Fibroblast of villous mesenchyme (primary cell): ENCODE results near the gene ARHGAP28. TPM values are rescaled to one million over a fixed set of nuclear protein-coding genes. Genes with fewer than 3 reads are reported as not detected.

Source experiments
- DNase-seq: peaks from one replicate; pipeline ENCODE4 v3.0.0-alpha.2; 2010; ENCODE audit warnings: low read depth
- H3K4me3 ChIP-seq: 2 replicates; pipeline ENCODE4 v1.5.1; 2011; ENCODE audit warnings: low read depth, mild to moderate bottlenecking, low read length
- total RNA-seq: library from RNA; depleted of rRNA; stranded (reverse); fragments of >200 nt; gene quantifications from 2 replicates; pipeline ENCODE4 v1.2.3, GENCODE V29; 2012
- TF ChIP-seq, protein P1 (sequence below): IDR thresholded peaks from 2 replicates; pipeline ENCODE4 v1.5.1; 2012; ENCODE audit warnings: low read depth, mild to moderate bottlenecking, low read length; ENCODE audit not compliant: insufficient read depth

The ARHGAP28 gene
- total RNA-seq, 1 donor, result 6.0 TPM

DNA sequence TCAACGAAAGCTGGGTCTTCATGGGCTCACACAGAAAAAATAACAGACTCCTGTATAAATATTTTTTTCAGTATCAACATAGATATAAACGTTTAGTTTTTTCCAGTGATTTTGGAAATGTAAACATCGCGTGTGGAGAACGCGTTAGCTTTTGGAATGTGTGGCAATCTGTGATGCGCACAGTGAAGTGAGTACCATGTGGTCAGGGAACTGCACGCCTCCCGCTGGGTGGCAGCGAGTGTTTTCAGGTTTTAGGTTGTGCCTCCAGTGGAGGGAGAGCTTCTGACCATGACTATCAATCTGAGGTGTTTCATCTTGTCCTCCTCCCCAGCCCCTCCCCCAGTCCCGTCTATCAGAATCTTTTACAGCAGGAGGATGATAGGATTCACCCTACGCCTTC, 127.8 kb downstream of the ARHGAP28 start:
- H3K4me3 ChIP-seq, result no peak overlapping the region
- peak; percentile 13 for DNase-seq
- TF ChIP-seq, protein P1, sequence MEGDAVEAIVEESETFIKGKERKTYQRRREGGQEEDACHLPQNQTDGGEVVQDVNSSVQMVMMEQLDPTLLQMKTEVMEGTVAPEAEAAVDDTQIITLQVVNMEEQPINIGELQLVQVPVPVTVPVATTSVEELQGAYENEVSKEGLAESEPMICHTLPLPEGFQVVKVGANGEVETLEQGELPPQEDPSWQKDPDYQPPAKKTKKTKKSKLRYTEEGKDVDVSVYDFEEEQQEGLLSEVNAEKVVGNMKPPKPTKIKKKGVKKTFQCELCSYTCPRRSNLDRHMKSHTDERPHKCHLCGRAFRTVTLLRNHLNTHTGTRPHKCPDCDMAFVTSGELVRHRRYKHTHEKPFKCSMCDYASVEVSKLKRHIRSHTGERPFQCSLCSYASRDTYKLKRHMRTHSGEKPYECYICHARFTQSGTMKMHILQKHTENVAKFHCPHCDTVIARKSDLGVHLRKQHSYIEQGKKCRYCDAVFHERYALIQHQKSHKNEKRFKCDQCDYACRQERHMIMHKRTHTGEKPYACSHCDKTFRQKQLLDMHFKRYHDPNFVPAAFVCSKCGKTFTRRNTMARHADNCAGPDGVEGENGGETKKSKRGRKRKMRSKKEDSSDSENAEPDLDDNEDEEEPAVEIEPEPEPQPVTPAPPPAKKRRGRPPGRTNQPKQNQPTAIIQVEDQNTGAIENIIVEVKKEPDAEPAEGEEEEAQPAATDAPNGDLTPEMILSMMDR, result no peak

DNA sequence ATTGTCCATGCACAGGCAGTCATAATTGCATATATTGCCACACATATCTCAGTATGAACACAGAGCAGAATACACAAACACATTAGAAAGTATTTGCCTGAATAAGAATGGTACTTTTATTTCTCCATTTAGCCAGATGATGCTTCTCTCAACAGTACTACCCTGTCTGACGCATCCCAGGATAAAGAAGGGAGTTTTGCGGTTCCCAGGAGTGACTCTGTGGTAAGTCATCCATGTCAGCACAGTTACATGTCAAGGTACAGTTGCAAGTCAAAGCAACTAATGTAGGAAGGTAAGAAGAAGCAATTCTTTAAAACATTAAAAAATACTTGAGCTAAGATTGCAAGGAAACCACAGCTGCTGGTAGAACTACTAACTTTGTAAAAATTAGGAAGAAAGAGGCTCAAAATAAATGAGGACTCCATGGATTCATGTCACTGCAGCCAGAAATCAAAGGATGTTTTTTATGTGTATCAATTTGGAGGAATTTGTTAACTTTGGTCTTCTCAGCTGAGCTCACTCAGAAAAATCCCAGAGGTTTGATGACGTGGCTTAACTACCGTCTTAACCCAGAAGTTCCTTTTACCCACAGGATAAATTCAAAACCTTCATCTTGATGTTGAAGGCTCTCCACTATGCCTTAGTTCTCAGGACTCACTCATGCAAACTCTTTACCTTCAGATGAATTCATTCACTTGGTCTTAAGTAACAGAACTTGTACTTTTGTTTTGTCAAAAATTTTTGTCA, 130.3 kb downstream of the ARHGAP28 start:
- no peak overlapping the region for H3K4me3 ChIP-seq
- DNase-seq, result no peak
- TF ChIP-seq, protein P1, result no peak

DNA sequence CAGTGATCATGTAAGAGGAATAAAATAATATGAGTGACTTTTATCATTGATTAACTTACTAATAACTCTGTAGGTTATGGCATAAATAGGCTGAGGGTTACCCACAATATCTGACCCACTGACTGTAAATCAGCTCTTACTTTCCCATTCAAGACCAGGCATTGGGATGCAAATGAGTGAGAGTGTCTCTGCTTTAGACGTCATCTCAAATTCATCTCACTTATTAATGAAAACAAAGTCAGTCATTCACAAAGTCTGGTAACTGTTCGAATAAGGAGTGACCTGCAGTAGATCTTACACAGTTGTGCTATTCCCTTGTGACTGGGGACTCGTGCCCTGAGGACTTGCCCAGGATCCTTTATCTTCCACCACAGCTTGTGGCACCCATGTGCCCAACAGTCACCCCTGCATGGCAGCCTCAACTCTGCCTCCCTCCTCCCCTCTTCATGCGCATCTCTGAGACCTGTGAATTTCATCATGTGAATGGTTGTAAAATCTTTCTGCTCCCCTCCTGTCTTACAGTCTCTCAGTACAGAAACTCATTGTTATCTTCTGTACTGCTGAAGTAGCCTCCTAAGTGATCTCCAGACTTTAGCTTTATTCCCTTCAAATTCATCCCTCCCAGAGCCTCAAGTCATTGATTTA, 131.4 kb downstream of the ARHGAP28 start:
- no peak overlapping the region for H3K4me3 ChIP-seq
- DNase-seq, result no peak
- TF ChIP-seq, protein P1, result no peak

DNA sequence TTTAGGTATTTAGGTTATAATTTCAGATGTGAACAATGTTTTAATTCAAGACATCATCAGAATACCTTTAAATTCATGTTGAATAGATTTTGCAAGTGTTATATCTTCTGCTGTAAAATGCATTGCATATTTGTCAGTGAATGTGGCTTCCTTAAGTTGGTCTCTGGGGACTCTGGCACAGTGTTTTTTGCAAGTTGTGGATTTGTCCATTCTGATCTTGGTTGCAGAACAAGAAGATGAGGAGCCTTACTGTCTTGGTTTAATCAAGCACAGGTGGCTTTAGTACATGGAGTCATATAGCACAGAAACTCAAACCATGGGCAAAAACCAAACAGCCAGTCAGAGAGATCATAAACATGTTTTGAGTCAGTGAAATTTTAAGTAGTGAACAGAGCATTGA, 135.7 kb downstream of the ARHGAP28 start:
- no peak overlapping the region for H3K4me3 ChIP-seq
- TF ChIP-seq, protein P1, result no peak
- DNase-seq, result no peak

DNA sequence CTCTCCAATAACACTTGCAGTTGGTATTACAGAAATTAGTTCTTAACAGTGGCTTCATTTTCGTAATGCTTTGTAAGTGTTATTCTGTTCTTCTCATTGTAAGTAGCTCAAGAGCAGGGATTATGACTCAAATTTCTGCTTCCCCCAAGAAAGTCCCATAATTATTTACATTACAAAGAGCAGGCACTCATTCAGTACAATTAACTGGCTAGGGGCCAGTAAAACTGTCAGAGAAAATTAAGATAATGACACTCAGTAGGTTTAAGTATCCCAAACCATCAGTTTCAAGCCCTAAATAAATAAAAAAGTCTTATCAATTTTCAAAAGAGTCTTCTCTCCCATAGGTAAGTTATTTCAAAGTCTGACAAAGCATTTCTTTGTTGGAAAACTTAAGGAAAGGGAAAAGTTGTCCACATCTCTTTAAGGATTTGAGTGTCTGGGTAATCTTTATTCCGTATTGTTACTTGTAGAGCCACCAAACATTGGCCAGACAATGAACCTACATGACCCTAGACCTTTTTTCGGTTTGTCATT, 137.1 kb downstream of the ARHGAP28 start:
- TF ChIP-seq, protein P1, result no peak

DNA sequence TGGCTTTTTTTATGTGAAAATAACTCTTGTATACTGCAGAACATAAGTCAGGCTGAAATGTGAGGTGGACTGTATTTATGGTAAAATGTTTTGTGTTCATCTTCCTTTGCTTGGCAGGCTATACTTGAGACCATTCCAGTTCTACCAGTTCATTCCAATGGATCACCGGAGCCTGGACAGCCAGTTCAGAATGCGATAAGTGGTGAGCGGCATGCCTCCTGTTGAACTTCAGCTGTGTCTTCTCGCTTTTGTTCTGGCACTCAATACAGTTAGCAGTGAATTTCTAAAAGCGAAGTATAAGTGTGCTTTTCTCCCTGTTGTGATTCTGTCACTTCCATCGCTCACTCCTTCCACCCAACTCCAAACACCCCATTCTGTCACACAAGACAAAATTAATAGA, 138.5 kb downstream of the ARHGAP28 start:
- H3K4me3 ChIP-seq, result no peak overlapping the region
- TF ChIP-seq, protein P1, result no peak
- no peak for DNase-seq

More for the DNA sequence above, 137.1 kb downstream of the ARHGAP28 start:
- no peak overlapping the region for H3K4me3 ChIP-seq
- DNase-seq, result no peak
